Epithelial cell of esophagus (primary cell): ENCODE results near the gene CDK1.
A peak's percentile ranks its signal among the peaks of the same experiment; 100 is the strongest.

Experiments used
- DNase-seq: peaks from one replicate; pipeline ENCODE4 v3.0.0; 2010; ENCODE audit warnings: low read depth
- H3K4me3 ChIP-seq: 2 replicates; pipeline ENCODE4 v1.5.1; 2011; ENCODE audit warnings: mild to moderate bottlenecking, low read length, control low read depth
- TF ChIP-seq, protein P1 (sequence below): IDR thresholded peaks from 2 replicates; pipeline ENCODE4 v1.5.1; 2011; ENCODE audit warnings: low read depth, mild to moderate bottlenecking, low read length, control low read depth, inconsistent platforms; ENCODE audit not compliant: insufficient read depth; ENCODE audit errors: missing control alignments

CDK1 gene

DNA sequence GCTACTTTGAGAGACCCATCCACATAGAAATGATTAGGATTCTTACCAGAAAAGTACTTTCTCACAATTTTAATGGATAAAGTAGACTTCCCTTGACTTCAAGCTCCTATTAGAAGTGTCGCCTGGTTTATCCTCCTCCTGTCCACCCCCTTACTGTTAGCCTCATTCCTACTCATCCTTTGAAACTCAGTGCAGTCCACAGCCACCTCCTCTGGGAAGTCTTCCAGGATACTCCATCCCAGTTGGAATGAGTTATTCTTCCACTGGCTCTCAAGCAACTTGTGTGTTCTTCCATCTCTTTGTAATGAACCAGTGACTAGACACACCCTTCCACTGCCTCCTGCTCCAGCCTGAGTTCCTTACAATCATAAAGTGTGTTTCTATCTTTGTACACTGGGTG, 25.1 kb upstream of the CDK1 start:
- H3K4me3 ChIP-seq, result no peak overlapping the region
- TF ChIP-seq, protein P1, sequence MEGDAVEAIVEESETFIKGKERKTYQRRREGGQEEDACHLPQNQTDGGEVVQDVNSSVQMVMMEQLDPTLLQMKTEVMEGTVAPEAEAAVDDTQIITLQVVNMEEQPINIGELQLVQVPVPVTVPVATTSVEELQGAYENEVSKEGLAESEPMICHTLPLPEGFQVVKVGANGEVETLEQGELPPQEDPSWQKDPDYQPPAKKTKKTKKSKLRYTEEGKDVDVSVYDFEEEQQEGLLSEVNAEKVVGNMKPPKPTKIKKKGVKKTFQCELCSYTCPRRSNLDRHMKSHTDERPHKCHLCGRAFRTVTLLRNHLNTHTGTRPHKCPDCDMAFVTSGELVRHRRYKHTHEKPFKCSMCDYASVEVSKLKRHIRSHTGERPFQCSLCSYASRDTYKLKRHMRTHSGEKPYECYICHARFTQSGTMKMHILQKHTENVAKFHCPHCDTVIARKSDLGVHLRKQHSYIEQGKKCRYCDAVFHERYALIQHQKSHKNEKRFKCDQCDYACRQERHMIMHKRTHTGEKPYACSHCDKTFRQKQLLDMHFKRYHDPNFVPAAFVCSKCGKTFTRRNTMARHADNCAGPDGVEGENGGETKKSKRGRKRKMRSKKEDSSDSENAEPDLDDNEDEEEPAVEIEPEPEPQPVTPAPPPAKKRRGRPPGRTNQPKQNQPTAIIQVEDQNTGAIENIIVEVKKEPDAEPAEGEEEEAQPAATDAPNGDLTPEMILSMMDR, result no peak
- no peak for DNase-seq

DNA sequence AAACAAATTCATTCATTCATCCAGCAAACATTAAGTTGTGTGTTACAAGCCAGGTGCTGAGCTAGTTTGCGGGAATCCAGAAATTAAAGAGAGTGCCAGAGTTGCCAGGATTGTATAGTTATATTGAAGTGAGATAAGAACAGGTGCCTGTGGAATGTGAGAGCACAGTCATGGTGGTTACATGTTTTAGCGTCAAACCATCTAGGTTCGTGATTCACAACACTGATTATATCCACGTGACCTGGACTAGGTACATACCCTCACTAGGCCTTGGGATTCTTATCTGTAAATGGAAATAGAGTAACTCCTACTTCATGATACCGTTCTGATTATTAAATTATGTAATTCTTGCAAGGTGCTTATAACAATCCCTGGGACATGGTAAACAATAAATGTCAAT, 24.5 kb upstream of the CDK1 start:
- TF ChIP-seq, protein P1, result no peak
- no peak overlapping the region for H3K4me3 ChIP-seq
- DNase-seq, result no peak

DNA sequence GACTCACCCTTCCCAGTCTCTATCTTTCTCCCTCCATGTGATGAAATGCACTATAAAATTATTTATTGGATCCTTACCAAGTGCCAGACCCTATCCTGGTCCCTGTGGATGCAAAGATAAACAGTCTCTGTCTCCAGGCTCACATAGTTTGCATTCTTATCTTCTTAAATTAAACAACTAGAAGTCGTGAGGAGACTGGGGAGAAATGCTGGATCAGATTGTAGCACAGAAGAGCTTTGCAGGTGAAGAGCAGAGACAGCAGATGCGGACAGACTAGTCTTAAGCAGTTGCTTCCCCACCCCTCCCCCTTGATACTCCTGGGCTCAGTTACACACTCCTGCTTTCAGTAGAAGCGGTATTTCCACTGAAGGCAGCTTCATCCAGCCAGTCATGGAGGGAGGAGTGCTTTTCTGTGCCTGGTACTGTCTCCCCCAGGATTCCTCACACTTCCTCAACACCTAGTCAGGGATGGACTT, 20.8 kb upstream of the CDK1 start:
- TF ChIP-seq, protein P1, result no peak
- no peak overlapping the region for H3K4me3 ChIP-seq
- DNase-seq, result peak; percentile 24

DNA sequence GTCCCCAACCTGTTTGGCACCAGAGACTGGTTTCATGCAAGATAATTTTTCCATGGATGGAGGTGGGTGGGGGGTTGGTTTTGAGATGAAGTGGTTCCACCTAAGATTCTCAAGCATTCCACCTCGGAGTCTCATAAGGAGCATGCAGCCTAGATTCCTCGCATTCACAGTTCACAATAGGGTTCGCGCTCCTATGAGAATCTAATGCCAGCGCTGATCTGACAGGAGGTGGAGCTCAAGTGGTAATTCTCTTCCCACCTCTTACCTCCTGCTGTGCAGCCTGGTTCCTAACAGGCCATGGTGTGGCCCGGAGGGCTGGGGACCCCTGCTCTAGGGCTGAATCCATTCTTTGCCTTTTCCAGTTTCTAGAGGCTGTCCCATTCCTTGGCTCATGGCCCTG, 19.1 kb upstream of the CDK1 start:
- TF ChIP-seq, protein P1, result no peak
- DNase-seq, result no peak
- H3K4me3 ChIP-seq, result no peak overlapping the region

DNA sequence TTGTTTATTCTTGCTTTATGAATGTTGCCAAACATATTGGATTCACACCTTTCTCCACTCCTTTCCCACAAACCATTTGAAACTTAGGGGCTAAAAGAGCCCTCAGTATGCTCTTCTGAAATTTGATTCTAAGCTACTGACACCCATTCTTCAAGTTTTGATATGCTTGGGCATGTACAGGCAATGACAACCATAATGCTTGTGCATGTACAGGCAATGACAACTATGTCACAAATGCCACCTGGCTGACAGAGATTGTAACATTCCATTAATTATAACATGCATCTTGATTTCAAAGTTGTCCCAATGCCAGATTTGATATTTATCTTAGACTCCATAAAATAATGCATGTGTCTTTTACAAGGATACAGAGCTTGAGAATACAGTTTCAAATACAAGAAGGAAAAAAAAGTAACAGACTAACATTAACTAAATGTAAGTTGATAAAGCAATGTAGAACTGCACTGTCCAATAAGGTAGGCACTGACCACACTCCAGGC, 17.5 kb upstream of the CDK1 start:
- peak; percentile 88 for DNase-seq
- TF ChIP-seq, protein P1, result no peak
- H3K4me3 ChIP-seq, result no peak overlapping the region

DNA sequence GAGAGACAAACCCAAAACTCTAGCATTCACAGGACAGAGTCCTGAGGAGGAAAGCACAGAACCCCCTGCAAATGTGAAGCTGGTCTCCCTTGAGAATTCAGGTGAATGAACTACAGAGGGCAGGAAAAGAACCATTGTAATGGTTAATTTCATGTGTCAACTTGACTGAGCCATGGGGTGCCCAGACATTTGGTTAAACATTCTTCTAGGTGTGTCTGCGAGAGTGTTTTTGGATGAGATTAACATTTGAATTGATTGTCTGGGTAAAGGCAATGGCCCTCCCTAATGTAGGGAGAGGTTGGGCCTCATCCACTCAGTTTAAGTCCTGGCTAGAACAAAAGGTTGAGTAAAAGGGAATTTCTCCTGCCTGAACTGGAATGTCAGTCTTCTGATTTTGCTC, 15.7 kb upstream of the CDK1 start:
- no peak overlapping the region for H3K4me3 ChIP-seq
- TF ChIP-seq, protein P1, result no peak
- DNase-seq, result no peak

DNA sequence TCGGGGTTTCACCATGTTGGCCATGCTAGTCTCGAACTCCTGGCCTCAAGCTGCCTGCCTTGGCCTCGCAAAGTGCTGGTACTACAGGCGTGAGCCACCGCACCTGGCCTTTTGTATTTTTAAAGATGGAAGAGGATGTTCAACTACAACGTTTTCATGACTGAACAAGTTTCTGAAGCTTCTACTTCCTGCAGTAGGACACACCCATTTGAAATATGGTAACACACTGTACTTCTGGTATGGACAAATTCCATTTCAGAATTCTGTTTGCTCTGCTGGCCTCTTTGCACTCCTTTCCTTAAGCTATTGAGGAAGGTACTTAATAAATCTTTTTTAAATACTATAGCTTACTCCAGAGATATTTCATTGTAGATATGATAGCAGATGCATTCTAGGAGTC, 10.9 kb upstream of the CDK1 start:
- no peak overlapping the region for H3K4me3 ChIP-seq
- DNase-seq, result peak; percentile 77
- TF ChIP-seq, protein P1, result no peak
